GM10847 (cell line): Measurements from ENCODE around the gene PSMG4.
A peak's percentile ranks its signal among the peaks of the same experiment; 100 is the strongest.

ENCODE experiments used
- POLR2A ChIP-seq: IDR thresholded peaks from 2 replicates; pipeline ENCODE4 v1.6.1; 2011; ENCODE audit not compliant: insufficient read length; ENCODE audit errors: extremely low read depth

Gene PSMG4

GRCh38 chr6:3227363-3228045 lies 31.2 kb upstream of the PSMG4 start, which contains the start of gene TUBB2B:
TUBB2B (minus strand) TSS chr6:3227653; CDS start chr6:3227543, 110 bp downstream.
- peak; percentile 92 for TF ChIP-seq POLR2A

- no peak for TF ChIP-seq POLR2A
Observed at GRCh38 chr6:3228046-3228671, 30.6 kb upstream of the PSMG4 start.

- TF ChIP-seq POLR2A, result no peak
Observed at GRCh38 chr6:3228771-3229565, 29.8 kb upstream of the PSMG4 start.

GRCh38 chr6:3229566-3230178 lies 29.1 kb upstream of the PSMG4 start:
- no peak for TF ChIP-seq POLR2A

GRCh38 chr6:3230256-3230882 lies 28.4 kb upstream of the PSMG4 start:
- TF ChIP-seq POLR2A, result no peak

GRCh38 chr6:3230900-3231246 lies 27.9 kb upstream of the PSMG4 start:
- TF ChIP-seq POLR2A, result no peak

- TF ChIP-seq POLR2A, result no peak
Observed at GRCh38 chr6:3231247-3232016, 27.3 kb upstream of the PSMG4 start.

GRCh38 chr6:3232017-3232945 lies 26.5 kb upstream of the PSMG4 start:
- TF ChIP-seq POLR2A, result no peak

- TF ChIP-seq POLR2A, result no peak
Observed at GRCh38 chr6:3233321-3233720, 25.4 kb upstream of the PSMG4 start.

- no peak for TF ChIP-seq POLR2A
Observed at GRCh38 chr6:3233904-3234303, 24.8 kb upstream of the PSMG4 start.

- TF ChIP-seq POLR2A, result no peak
Observed at GRCh38 chr6:3235486-3235885, 23.3 kb upstream of the PSMG4 start.

- TF ChIP-seq POLR2A, result no peak
Observed at GRCh38 chr6:3236005-3236404, 22.7 kb upstream of the PSMG4 start.
